Mesenchymal stem cell (in vitro differentiated cells and primary cell): ENCODE results near the gene RBMS3.
A peak's percentile ranks its signal among the peaks of the same experiment; 100 is the strongest.

ENCODE experiments used
- DNase-seq: peaks from one replicate; pipeline ENCODE4 v3.0.0-alpha.2; 2013
- H2AFZ ChIP-seq: one replicate; pipeline ENCODE4 v1.6.1; 2013; ENCODE audit warnings: low read depth, mild to moderate bottlenecking, control low read depth, inconsistent platforms, low read length, moderate library complexity
- H2AK5ac ChIP-seq: 2 replicates; pipeline ENCODE4 v1.6.1; 2013; ENCODE audit warnings: low read length, moderate library complexity, mild to moderate bottlenecking, inconsistent platforms; ENCODE audit not compliant: severe bottlenecking
- H2BK120ac ChIP-seq: one replicate; pipeline ENCODE4 v1.6.1; 2013; ENCODE audit warnings: low read depth, mild to moderate bottlenecking, inconsistent platforms, low read length, moderate library complexity
- H2BK12ac ChIP-seq, 2 experiments: one replicate each; pipeline ENCODE4 v1.6.1; 2013; ENCODE audit warnings: inconsistent platforms in 2 of 2, low read length in 2 of 2, mild to moderate bottlenecking in 2 of 2, moderate library complexity in 2 of 2, control low read depth in 1 of 2
- H2BK15ac ChIP-seq: one replicate; pipeline ENCODE4 v1.6.1; 2013; ENCODE audit warnings: mild to moderate bottlenecking, low read depth, inconsistent platforms; ENCODE audit not compliant: poor library complexity, severe bottlenecking
- H2BK5ac ChIP-seq: 2 replicates; pipeline ENCODE4 v1.6.1; 2013; ENCODE audit warnings: low read depth, mild to moderate bottlenecking, low read length, control low read depth, inconsistent platforms; ENCODE audit not compliant: poor library complexity, severe bottlenecking
- H3K14ac ChIP-seq, 2 experiments: one replicate each; pipeline ENCODE4 v1.6.1; 2013; ENCODE audit warnings: inconsistent platforms in 2 of 2, low read length in 2 of 2, control low read depth in 1 of 2, mild to moderate bottlenecking in 1 of 2, moderate library complexity in 1 of 2
- H3K18ac ChIP-seq, 2 experiments: one replicate each; pipeline ENCODE4 v1.6.1; 2013; ENCODE audit warnings: inconsistent platforms in 2 of 2, low read length in 2 of 2, control low read depth in 1 of 2, low read depth in 1 of 2, mild to moderate bottlenecking in 1 of 2
- H3K23ac ChIP-seq, 2 experiments: one replicate each; pipeline ENCODE4 v1.6.1; 2013; ENCODE audit warnings: inconsistent platforms in 2 of 2, low read length in 2 of 2, mild to moderate bottlenecking in 2 of 2, moderate library complexity in 2 of 2, control low read depth in 1 of 2
- H3K27ac ChIP-seq: 2 replicates; pipeline ENCODE4 v1.5.1; 2013; ENCODE audit warnings: mild to moderate bottlenecking, moderate library complexity, low read length, control low read depth, inconsistent platforms; ENCODE audit not compliant: poor library complexity, severe bottlenecking
- H3K27me3 ChIP-seq, 2 experiments: 2 replicates each; pipeline versions ENCODE4 v1.6.1 to v1.7.0; 2013; ENCODE audit warnings: low read length in 2 of 2, mild to moderate bottlenecking in 2 of 2, moderate library complexity in 2 of 2, control low read depth in 1 of 2, inconsistent platforms in 1 of 2; ENCODE audit not compliant: control insufficient read depth in 1 of 2, insufficient read depth in 1 of 2
- H3K36me3 ChIP-seq, 2 experiments: 2 replicates each; pipeline versions ENCODE4 v1.6.1 to v1.7.0; 2013; ENCODE audit warnings: low read length in 2 of 2, control low read depth in 1 of 2, inconsistent platforms in 1 of 2, low read depth in 1 of 2, mild to moderate bottlenecking in 1 of 2; ENCODE audit not compliant: insufficient read depth in 2 of 2, control insufficient read depth in 1 of 2
- H3K4ac ChIP-seq, 2 experiments: one replicate each; pipeline ENCODE4 v1.6.1; 2013; ENCODE audit warnings: inconsistent platforms in 2 of 2, low read length in 2 of 2, mild to moderate bottlenecking in 2 of 2, moderate library complexity in 2 of 2, control low read depth in 1 of 2, low read depth in 1 of 2
- H3K4me1 ChIP-seq: 2 replicates; pipeline ENCODE4 v1.6.1; 2013; ENCODE audit warnings: low read depth, low read length, control low read depth; ENCODE audit not compliant: control insufficient read depth, insufficient read depth
- H3K4me2 ChIP-seq: 2 replicates; pipeline ENCODE4 v1.6.1; 2013; ENCODE audit warnings: low read length, mild to moderate bottlenecking, inconsistent platforms; ENCODE audit not compliant: poor library complexity, severe bottlenecking
- H3K4me3 ChIP-seq, 2 experiments: 2 replicates each; pipeline versions ENCODE4 v1.5.1 to v1.7.0; 2013; ENCODE audit warnings: low read length in 2 of 2, mild to moderate bottlenecking in 2 of 2, control low read depth in 1 of 2, low read depth in 1 of 2; ENCODE audit not compliant: insufficient read depth in 1 of 2
- H3K79me1 ChIP-seq: replicated peaks from 2 replicates; pipeline ENCODE4 v1.6.1; 2013; ENCODE audit warnings: mild to moderate bottlenecking, control low read depth, low read length, inconsistent platforms; ENCODE audit not compliant: poor library complexity, severe bottlenecking
- H3K9ac ChIP-seq: 2 replicates; pipeline ENCODE4 v1.7.0; 2013; ENCODE audit warnings: mild to moderate bottlenecking, low read length, moderate library complexity
- H3K9me3 ChIP-seq: 2 replicates; pipeline ENCODE4 v1.7.0; 2013; ENCODE audit warnings: mild to moderate bottlenecking, low read length; ENCODE audit not compliant: control insufficient read depth
- H4K8ac ChIP-seq: one replicate; pipeline ENCODE4 v1.6.1; 2013; ENCODE audit warnings: inconsistent platforms, mild to moderate bottlenecking, low read length, moderate library complexity
- H4K91ac ChIP-seq: one replicate; pipeline ENCODE4 v1.6.1; 2013; ENCODE audit warnings: mild to moderate bottlenecking, low read length, inconsistent platforms
- WGBS: methylation state at CpG from one replicate; pipeline ENCODE4 v1.1.7; 2013; ENCODE audit warnings: mixed read lengths; 5-methylcytosine and 5-hydroxymethylcytosine counted together

Gene RBMS3

DNA sequence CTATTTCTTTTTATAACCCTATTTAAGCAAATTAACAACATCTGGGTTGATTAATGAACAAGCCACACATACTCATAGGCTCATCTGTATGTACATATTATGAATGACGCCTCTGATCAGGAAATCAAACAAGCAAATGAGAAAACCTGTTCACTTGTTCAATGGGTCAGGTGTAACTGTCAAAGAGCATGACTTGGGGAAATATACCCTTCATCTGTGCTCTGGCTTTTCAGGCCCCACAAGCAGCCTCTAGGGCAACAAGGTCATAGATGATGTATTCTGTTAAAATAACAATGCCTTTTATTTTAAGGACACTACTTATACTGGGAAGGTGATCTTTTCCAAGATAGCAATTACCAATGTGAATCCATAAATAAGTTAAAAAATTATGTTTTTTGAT, 102.0 kb downstream of the RBMS3 start:
- peaks cover 9% of the 10 kb centered on the region for H3K79me1 ChIP-seq
- H2AK5ac ChIP-seq = peak overlapping the region; percentile 84
- no peak for DNase-seq
- H3K27ac ChIP-seq = peak overlapping the region; percentile 49
- H3K23ac ChIP-seq = no peak overlapping the region
- no peak overlapping the region for H3K4ac ChIP-seq
- H3K4me2 ChIP-seq = no peak overlapping the region
- H2BK12ac ChIP-seq = no peak overlapping the region
- peaks cover 0 to 2% of the 10 kb centered on the region in 2 experiments for H3K36me3 ChIP-seq
- no peaks in the 10 kb centered on the region for H3K27me3 ChIP-seq
- no peak overlapping the region for H3K4me3 ChIP-seq
- peaks cover 3% of the 10 kb centered on the region for H3K4me1 ChIP-seq
- H2BK15ac ChIP-seq = no peak overlapping the region
- H3K14ac ChIP-seq = no peak overlapping the region
- no peak overlapping the region for H4K8ac ChIP-seq
- H3K9ac ChIP-seq = no peak overlapping the region
- WGBS = 94% methylated on average over 1 of the region's 1 CpG
- no peak overlapping the region for H2BK5ac ChIP-seq
- H4K91ac ChIP-seq = no peak overlapping the region
- no peak overlapping the region for H2BK120ac ChIP-seq
- no peak overlapping the region for H3K18ac ChIP-seq
- no peak overlapping the region for H2AFZ ChIP-seq
- H3K9me3 ChIP-seq = peaks cover 3% of the 10 kb centered on the region

DNA sequence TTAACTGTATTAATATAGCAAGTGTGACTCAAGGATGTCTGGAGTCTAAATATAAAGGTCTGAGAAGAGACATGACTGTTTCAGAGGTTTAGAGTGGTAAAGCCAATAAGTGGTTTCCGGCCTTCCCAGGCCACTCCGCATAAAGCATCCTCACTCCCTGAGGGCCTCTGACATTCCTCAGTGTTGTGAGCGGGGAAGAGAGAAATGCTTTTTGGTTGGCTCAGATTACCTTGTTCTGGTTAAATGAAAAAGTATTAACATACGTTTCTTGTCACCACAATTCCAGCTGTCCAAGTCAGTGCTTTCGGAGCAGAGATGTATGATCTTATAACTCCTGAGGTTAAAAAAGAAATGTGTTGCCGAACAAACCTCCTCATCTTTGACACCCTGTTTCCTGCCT, 103.8 kb downstream of the RBMS3 start:
- H4K91ac ChIP-seq = no peak overlapping the region
- peak; percentile 89 for DNase-seq
- H4K8ac ChIP-seq = no peak overlapping the region
- no peak overlapping the region for H2BK5ac ChIP-seq
- no peak overlapping the region for H3K4ac ChIP-seq
- no peak overlapping the region for H3K23ac ChIP-seq
- no peak overlapping the region for H2BK15ac ChIP-seq
- H3K4me2 ChIP-seq = peak overlapping the region; percentile 48
- H3K36me3 ChIP-seq = peaks cover 0 to 2% of the 10 kb centered on the region in 2 experiments
- peaks cover 3% of the 10 kb centered on the region for H3K9me3 ChIP-seq
- peak overlapping the region; percentile 92 for H3K27ac ChIP-seq
- no peak overlapping the region for H2AK5ac ChIP-seq
- peak overlapping the region; percentile 80 for H3K9ac ChIP-seq
- no peak overlapping the region for H3K18ac ChIP-seq
- WGBS = 37% methylated on average over 2 of the region's 6 CpGs
- H2AFZ ChIP-seq = no peak overlapping the region
- no peak overlapping the region for H3K14ac ChIP-seq
- no peak overlapping the region for H2BK12ac ChIP-seq
- no peaks in the 10 kb centered on the region for H3K27me3 ChIP-seq
- H3K79me1 ChIP-seq = peaks cover 8% of the 10 kb centered on the region
- H3K4me1 ChIP-seq = peaks cover 3% of the 10 kb centered on the region
- no peak overlapping the region for H2BK120ac ChIP-seq
- peak overlapping the region in 1 of 2 experiments; percentile 28 for H3K4me3 ChIP-seq

DNA sequence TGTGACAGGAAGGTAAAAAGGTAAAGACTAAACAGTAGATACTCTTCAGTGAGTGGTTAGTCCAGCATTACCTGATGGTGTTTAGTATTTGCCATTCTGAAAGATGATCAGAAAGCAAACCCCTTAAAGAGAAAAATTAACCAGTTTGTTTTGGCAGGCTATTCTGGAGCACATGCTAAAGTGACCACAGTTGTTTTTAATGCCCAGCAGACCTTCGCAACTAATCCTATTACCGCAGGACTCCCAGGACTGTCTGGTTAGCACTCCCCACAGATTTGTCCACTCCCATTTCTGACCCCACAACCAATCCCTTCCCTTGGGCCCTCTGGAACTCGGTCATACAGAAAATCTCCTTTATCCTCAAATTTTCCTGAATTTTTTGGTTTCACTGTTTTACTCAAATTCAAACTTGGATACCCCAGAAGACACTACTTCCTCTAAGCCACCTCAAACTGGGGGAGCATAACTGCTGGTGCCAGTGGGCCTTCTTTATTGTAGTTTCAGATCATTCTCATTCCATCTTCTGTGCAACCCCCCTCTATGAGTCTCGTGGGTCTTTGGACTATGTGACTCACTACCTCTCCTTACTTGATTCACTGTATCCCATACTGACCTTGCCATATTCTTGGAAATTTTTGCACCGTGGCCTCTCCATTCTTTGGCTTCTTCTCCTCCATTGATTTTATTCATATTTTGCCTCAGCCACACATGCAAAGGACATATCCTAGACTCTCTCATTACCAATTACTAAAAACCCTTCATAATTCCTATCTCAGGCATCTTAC, 104.4 kb downstream of the RBMS3 start:
- H3K23ac ChIP-seq = no peak overlapping the region
- H2AFZ ChIP-seq = no peak overlapping the region
- DNase-seq = peak; percentile 66
- H3K27ac ChIP-seq = peak overlapping the region; percentile 92
- H3K27me3 ChIP-seq = no peaks in the 10 kb centered on the region
- WGBS = 62% methylated on average over 5 of the region's 5 CpGs
- peak overlapping the region in 1 of 2 experiments; percentile 89 for H3K4ac ChIP-seq
- H2BK12ac ChIP-seq = no peak overlapping the region
- H3K4me1 ChIP-seq = peaks cover 3% of the 10 kb centered on the region
- H3K4me2 ChIP-seq = peak overlapping the region; percentile 48
- H2AK5ac ChIP-seq = peak overlapping the region; percentile 22
- peak overlapping the region; percentile 80 for H3K9ac ChIP-seq
- peak overlapping the region; percentile 48 for H4K8ac ChIP-seq
- no peak overlapping the region for H2BK15ac ChIP-seq
- H4K91ac ChIP-seq = no peak overlapping the region
- peaks cover 11% of the 10 kb centered on the region for H3K79me1 ChIP-seq
- no peak overlapping the region for H2BK120ac ChIP-seq
- no peak overlapping the region for H3K14ac ChIP-seq
- peak overlapping the region; percentile 85 for H2BK5ac ChIP-seq
- H3K18ac ChIP-seq = peak overlapping the region in 1 of 2 experiments; percentile 57
- H3K4me3 ChIP-seq = peak overlapping the region in 1 of 2 experiments; percentile 28
- H3K9me3 ChIP-seq = peaks cover 3% of the 10 kb centered on the region
- H3K36me3 ChIP-seq = peaks cover 0 to 2% of the 10 kb centered on the region in 2 experiments

DNA sequence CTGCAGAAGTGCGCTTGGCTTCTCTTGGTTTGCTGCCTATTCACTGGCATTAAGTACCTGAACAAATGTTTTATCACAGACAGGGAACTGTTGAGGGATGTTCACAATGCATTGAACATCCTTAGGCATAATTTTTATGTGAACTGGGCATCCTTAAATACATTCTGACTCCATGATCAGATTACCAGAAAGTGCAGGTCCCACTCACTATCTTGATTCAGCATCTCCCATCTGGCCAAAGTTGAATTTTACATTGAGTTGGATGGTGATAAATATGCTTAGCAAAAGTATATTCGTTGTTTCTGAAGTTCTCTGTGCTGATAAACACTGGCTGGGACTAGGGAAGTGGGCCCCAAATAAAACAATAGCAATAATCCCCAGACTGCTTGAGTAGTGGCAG, 108.5 kb downstream of the RBMS3 start:
- H3K4me2 ChIP-seq = no peak overlapping the region
- WGBS = 95% methylated on average over 2 of the region's 2 CpGs
- no peaks in the 10 kb centered on the region for H3K9me3 ChIP-seq

More for the DNA sequence above, 108.5 kb downstream of the RBMS3 start:
- H2AFZ ChIP-seq = no peak overlapping the region
- no peak overlapping the region for H2AK5ac ChIP-seq
- H4K8ac ChIP-seq = no peak overlapping the region
- no peak overlapping the region for H3K23ac ChIP-seq
- no peak overlapping the region for H3K4ac ChIP-seq
- no peaks in the 10 kb centered on the region for H3K27me3 ChIP-seq
- no peak for DNase-seq
- no peak overlapping the region for H3K9ac ChIP-seq
- H4K91ac ChIP-seq = no peak overlapping the region
- no peak overlapping the region for H3K4me3 ChIP-seq
- no peak overlapping the region for H3K14ac ChIP-seq
- H3K4me1 ChIP-seq = no peaks in the 10 kb centered on the region
- H2BK120ac ChIP-seq = no peak overlapping the region
- H3K79me1 ChIP-seq = peaks cover 18% of the 10 kb centered on the region
- no peak overlapping the region for H2BK5ac ChIP-seq
- H2BK12ac ChIP-seq = no peak overlapping the region
- H3K36me3 ChIP-seq = peaks cover 4 to 8% of the 10 kb centered on the region in 2 experiments
- H3K18ac ChIP-seq = no peak overlapping the region
- H2BK15ac ChIP-seq = no peak overlapping the region
- no peak overlapping the region for H3K27ac ChIP-seq
